T-cell (primary cell): ENCODE results near the gene MYO1D. TPM values are rescaled to one million over a fixed set of nuclear protein-coding genes. Genes with fewer than 3 reads are reported as not detected.

Source experiments
- ATAC-seq, 4 experiments: fragments of 200-7000 bp in 3 of 4; fragments of 150-1000 bp in 1 of 4; cut with Tn5 transposase; replicated peaks in 1 of 4; 1 replicate in 3 of 4; 2 replicates in 1 of 4; pipeline ENCODE4 v1.10.0; 2021; ENCODE audit warnings: moderate library complexity in 3 of 4, mild to moderate bottlenecking in 2 of 4, moderate number of reproducible peaks in 1 of 4
- CTCF ChIA-PET, 2 donors: fragments of 300-600 bp; sonication (Branson Sonifier 250); formaldehyde crosslinking; loops; one replicate each; lab custom pipeline; 2022; ENCODE audit warnings: antibody characterized with exemption in 2 of 2; lab: Charles Lee
- POLR2A ChIA-PET, 2 donors: fragments of 300-600 bp; sonication (Branson Sonifier 250); formaldehyde crosslinking; loops; one replicate each; lab custom pipeline; 2022; ENCODE audit warnings: antibody characterized with exemption in 2 of 2; lab: Charles Lee
- DNase-seq, 35 experiments: peaks; one replicate each; pipeline versions ENCODE4 v3.0.0 to v3.0.0-alpha.2; 2013 to 2023
- H3K27ac ChIP-seq: one replicate; pipeline ENCODE4 v1.5.1; 2013; ENCODE audit warnings: low read length
- H3K27me3 ChIP-seq, 2 experiments: replicated peaks in 1 of 2; 1 replicate in 1 of 2; 2 replicates in 1 of 2; pipeline versions ENCODE4 v1.6.1 to v1.7.0; 2013; ENCODE audit warnings: low read length in 1 of 2, mixed read lengths in 1 of 2; ENCODE audit not compliant: control insufficient read depth in 2 of 2, insufficient read depth in 2 of 2; ENCODE audit errors: extremely low read depth in 1 of 2
- H3K36me3 ChIP-seq, 2 donors: 1 replicate in 1 of 2; 2 replicates in 1 of 2; pipeline versions ENCODE4 v1.6.1 to v1.7.0; 2013; ENCODE audit warnings: low read length in 1 of 2; ENCODE audit not compliant: control insufficient read depth in 2 of 2, insufficient read depth in 1 of 2; ENCODE audit errors: extremely low read depth in 1 of 2
- H3K4me1 ChIP-seq, 2 experiments: 1 replicate in 1 of 2; 2 replicates in 1 of 2; pipeline versions ENCODE4 v1.6.1 to v1.7.0; 2013; ENCODE audit warnings: low read length in 2 of 2, mixed read lengths in 1 of 2; ENCODE audit not compliant: insufficient read depth in 2 of 2, control insufficient read depth in 1 of 2; ENCODE audit errors: extremely low read depth in 1 of 2
- H3K4me3 ChIP-seq, 2 donors: 1 replicate in 1 of 2; 2 replicates in 1 of 2; pipeline versions ENCODE4 v1.5.1 to v1.7.0; 2013; ENCODE audit warnings: mild to moderate bottlenecking in 2 of 2, low read length in 1 of 2, moderate library complexity in 1 of 2; ENCODE audit not compliant: control insufficient read depth in 1 of 2; ENCODE audit errors: extremely low read depth in 1 of 2
- H3K9me3 ChIP-seq: 2 replicates; pipeline ENCODE4 v1.7.0; 2013
- H3K27ac Mint-ChIP-seq, 2 donors: one replicate each; pipeline ENCODE4 v1.8.0; 2020 to 2021; ENCODE audit warnings: mild to moderate bottlenecking in 2 of 2, mixed read lengths in 2 of 2
- H3K27me3 Mint-ChIP-seq, 2 donors: one replicate each; pipeline ENCODE4 v1.8.0; 2021 to 2022; ENCODE audit warnings: mixed read lengths in 2 of 2
- H3K36me3 Mint-ChIP-seq: one replicate; pipeline ENCODE4 v1.8.0; 2021; ENCODE audit warnings: mixed read lengths
- H3K4me1 Mint-ChIP-seq, 3 donors: one replicate each; pipeline ENCODE4 v1.8.0; 2020 to 2022; ENCODE audit warnings: mixed read lengths in 3 of 3, mild to moderate bottlenecking in 1 of 3
- H3K4me3 Mint-ChIP-seq, 3 donors: one replicate each; pipeline ENCODE4 v1.8.0; 2020 to 2022; ENCODE audit warnings: mild to moderate bottlenecking in 3 of 3, mixed read lengths in 3 of 3, moderate library complexity in 3 of 3
- H3K9me3 Mint-ChIP-seq, 3 donors: one replicate each; pipeline ENCODE4 v1.8.0; 2020 to 2022; ENCODE audit warnings: mixed read lengths in 3 of 3
- WGBS: methylation state at CpG from one replicate; pipeline ENCODE4 v1.1.5; 2013; ENCODE audit warnings: missing lambda C conversion rate; ENCODE audit not compliant: insufficient coverage; 5-methylcytosine and 5-hydroxymethylcytosine counted together
- total RNA-seq, 35 experiments: library from RNA in 6 of 35; stranded (reverse) in 6 of 35; fragments of 120-200 nt in 1 of 35; gene quantifications; one replicate each; pipeline versions ENCODE4 v1.2.1 to v1.2.4 and lab custom pipeline; 2013 to 2026

MYO1D gene
- total RNA-seq, 5 donors from 2014 or later (not counting 1 experiment from before 2014, with no cell fraction given), result 8.3 to 11.1 (median 9.5) TPM

- H3K4me3 Mint-ChIP-seq, result peak overlapping the region; percentile 57 to 76 (median 60)
- no peaks in the 10 kb centered on the region for H3K27me3 Mint-ChIP-seq
- peak overlapping the region; percentile 99 to 100 for H3K27ac Mint-ChIP-seq
- CTCF ChIA-PET, result interaction anchor here in 1 of 2 donors (0.7 to 1.0 kb wide), 2 partner anchors 16 to 20 kb away, joined by 4 to 7 read pairs; no protein-coding TSS in a partner anchor
- H3K9me3 ChIP-seq, result no peaks in the 10 kb centered on the region
- POLR2A ChIA-PET, result interaction anchor here in 1 of 2 donors (0.6 kb wide), 2 partner anchors 16 to 18 kb away, joined by 3 to 4 read pairs; no protein-coding TSS in a partner anchor
- ATAC-seq, result peak; percentile 95 to 98 (median 96)
- peak overlapping the region; percentile 95 for H3K27ac ChIP-seq
- no peaks in the 10 kb centered on the region for H3K27me3 ChIP-seq
- no peak overlapping the region for H3K4me3 ChIP-seq
- no peaks in the 10 kb centered on the region for H3K36me3 Mint-ChIP-seq
- DNase-seq, result peak in 34 of 35 experiments; percentile 29 to 89 (median 56)
- peaks cover 0 to 2% of the 10 kb centered on the region in 2 donors for H3K36me3 ChIP-seq
- peaks cover 34 to 76% of the 10 kb centered on the region in 2 experiments for H3K4me1 ChIP-seq
- 5% methylated on average over 4 of the region's 7 CpGs for WGBS
- peaks cover 62 to 87% (median 72%) of the 10 kb centered on the region in 3 donors for H3K4me1 Mint-ChIP-seq
- no peaks in the 10 kb centered on the region for H3K9me3 Mint-ChIP-seq
Measured at GRCh38 chr17:32503251-32504165, 373.4 kb downstream of the MYO1D start.

DNA sequence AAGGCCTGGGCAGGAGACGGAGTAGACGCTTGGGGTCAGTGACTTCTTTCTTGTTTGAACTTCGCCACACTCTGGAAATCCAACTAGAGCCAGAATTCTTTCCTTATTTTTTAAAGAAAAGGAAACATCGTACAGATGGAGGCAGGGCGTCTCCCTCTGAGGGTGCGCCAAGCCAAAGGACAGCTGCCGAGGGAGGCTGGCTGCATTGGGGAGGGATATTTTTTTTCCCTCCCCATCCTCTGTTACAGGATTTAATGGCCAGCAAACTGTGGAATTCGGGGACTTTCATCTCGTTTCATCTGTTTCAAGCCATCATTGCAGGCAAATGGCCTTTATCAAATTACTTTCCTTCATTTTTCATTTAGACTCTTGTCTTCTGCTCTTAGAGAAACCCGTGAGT, 374.2 kb downstream of the MYO1D start:
- no peaks in the 10 kb centered on the region for H3K36me3 Mint-ChIP-seq
- Histone ChIP-seq H3K27me3 (no peaks in the 10 kb centered on the region), H3K4me1 (peaks cover 34 to 68% of the 10 kb centered on the region in 2 experiments), H3K9me3 (no peaks in the 10 kb centered on the region), H3K36me3 (peaks cover 0 to 2% of the 10 kb centered on the region in 2 donors), H3K27ac (peak overlapping the region; percentile 95), H3K4me3 (no peak overlapping the region)
- H3K4me3 Mint-ChIP-seq, result peak overlapping the region; percentile 57 to 76 (median 60)
- H3K27ac Mint-ChIP-seq, result peak overlapping the region; percentile 99 to 100
- peaks cover 59 to 82% (median 71%) of the 10 kb centered on the region in 3 donors for H3K4me1 Mint-ChIP-seq
- 50% methylated on average over 1 of the region's 10 CpGs for WGBS
- no peak for ATAC-seq
- CTCF ChIA-PET, result no interaction called here
- no peak for DNase-seq
- POLR2A ChIA-PET, result no interaction called here
- H3K9me3 Mint-ChIP-seq, result no peaks in the 10 kb centered on the region
- H3K27me3 Mint-ChIP-seq, result no peaks in the 10 kb centered on the region

GRCh38 chr17:32502013-32502412, 374.9 kb downstream of the MYO1D start:
- POLR2A ChIA-PET, result no interaction called here
- peaks cover 53 to 76% (median 67%) of the 10 kb centered on the region in 3 donors for H3K4me1 Mint-ChIP-seq

GRCh38 chr17:32498391-32498790, 378.5 kb downstream of the MYO1D start:
- H3K4me3 ChIP-seq, result no peak overlapping the region
- Mint-ChIP-seq H3K4me3 (peak overlapping the region in 1 of 3 donors; percentile 12), H3K9me3 (no peaks in the 10 kb centered on the region), H3K36me3 (no peaks in the 10 kb centered on the region), H3K27me3 (no peaks in the 10 kb centered on the region), H3K4me1 (peaks cover 40 to 53% (median 48%) of the 10 kb centered on the region in 3 donors), H3K27ac (no peak overlapping the region)
- no peak overlapping the region for H3K27ac ChIP-seq
- POLR2A ChIA-PET, result interaction anchor here in 1 of 2 donors (0.6 kb wide), 1 partner anchor 9 kb away, joined by 3 read pairs; no protein-coding TSS in a partner anchor
- H3K36me3 ChIP-seq, result no peaks in the 10 kb centered on the region
- H3K27me3 ChIP-seq, result no peaks in the 10 kb centered on the region
- no peaks in the 10 kb centered on the region for H3K9me3 ChIP-seq
- WGBS, result 99% methylated on average over 7 of the region's 9 CpGs
- DNase-seq (no peak), ATAC-seq (no peak)
- CTCF ChIA-PET, result interaction anchor here in 1 of 2 donors (1.5 to 1.6 kb wide), 2 partner anchors 11 to 15 kb away, joined by 3 read pairs; partner anchors contain the start of gene CDK5R1
- peaks cover 16 to 70% of the 10 kb centered on the region in 2 experiments for H3K4me1 ChIP-seq

More at GRCh38 chr17:32502013-32502412, 374.9 kb downstream of the MYO1D start:
- peaks cover 34 to 64% of the 10 kb centered on the region in 2 experiments for H3K4me1 ChIP-seq
- DNase-seq (no peak), ATAC-seq (no peak)
- Mint-ChIP-seq H3K27me3 (no peaks in the 10 kb centered on the region), H3K9me3 (no peaks in the 10 kb centered on the region), H3K27ac (peak overlapping the region; percentile 99 to 100), H3K36me3 (no peaks in the 10 kb centered on the region), H3K4me3 (peak overlapping the region in 2 of 3 donors; percentile 0 to 76)
- CTCF ChIA-PET, result no interaction called here
- no peaks in the 10 kb centered on the region for H3K27me3 ChIP-seq
- no peaks in the 10 kb centered on the region for H3K9me3 ChIP-seq
- H3K27ac ChIP-seq, result peak overlapping the region; percentile 95
- no peak overlapping the region for H3K4me3 ChIP-seq
- H3K36me3 ChIP-seq, result peaks cover 0 to 2% of the 10 kb centered on the region in 2 donors
- WGBS, result no CpG with 5 or more reads among the region's 3 CpGs

GRCh38 chr17:32497431-32498205, 379.3 kb downstream of the MYO1D start:
- Mint-ChIP-seq H3K4me3 (peak overlapping the region in 1 of 3 donors; percentile 12), H3K36me3 (no peaks in the 10 kb centered on the region), H3K27me3 (no peaks in the 10 kb centered on the region), H3K9me3 (no peaks in the 10 kb centered on the region), H3K4me1 (peaks cover 40 to 53% (median 48%) of the 10 kb centered on the region in 3 donors), H3K27ac (peak overlapping the region; percentile 22 to 31)
- WGBS, result 96% methylated on average over 9 of the region's 18 CpGs
- no peak for ATAC-seq
- no peak for DNase-seq
- POLR2A ChIA-PET, result no interaction called here
- no peak overlapping the region for H3K4me3 ChIP-seq
- H3K9me3 ChIP-seq, result no peaks in the 10 kb centered on the region
- H3K27ac ChIP-seq, result no peak overlapping the region
- peaks cover 16 to 70% of the 10 kb centered on the region in 2 experiments for H3K4me1 ChIP-seq
- H3K36me3 ChIP-seq, result no peaks in the 10 kb centered on the region
- H3K27me3 ChIP-seq, result no peaks in the 10 kb centered on the region
- CTCF ChIA-PET, result interaction anchor here in 1 of 2 donors (1.5 kb wide), 1 partner anchor 11 kb away, joined by 3 read pairs; the partner anchor contains the start of gene CDK5R1
